Adipose tissue (tissue), 3 donors: ENCODE measurements around the gene CNGB1. TPM values are rescaled to one million over a fixed set of nuclear protein-coding genes. Genes with fewer than 3 reads are reported as not detected.
"Not testable (repeated sequence)": the region's sequence is repeated elsewhere in the genome, so short reads cannot be mapped to it uniquely, and the experiment has no call there.

Source experiments
- H3K27ac ChIP-seq: one replicate; pipeline ENCODE4 v1.5.1; 2013; ENCODE audit warnings: low read depth, low read length
- WGBS, 3 donors: extraction: QIAGEN DNeasy Blood & Tissue Kit; methylation state at CpG; one replicate each; pipeline ENCODE4 v1.1.7; 2013; 5-methylcytosine and 5-hydroxymethylcytosine counted together
- polyA plus RNA-seq, 3 donors: library from polyadenylated mRNA; stranded (reverse); fragments of 200-250 nt; gene quantifications; one replicate each; pipeline ENCODE4 v1.2.3, GENCODE V29; 2013
- donor health status: healthy with polysubstance abuse.
- donor health status: Bipolar disorder and iron deficiency.
- donor health status: healthy.

CNGB1 gene
- polyA plus RNA-seq, 3 donors: under 0.01 to 0.28 TPM; not detected in 1

DNA sequence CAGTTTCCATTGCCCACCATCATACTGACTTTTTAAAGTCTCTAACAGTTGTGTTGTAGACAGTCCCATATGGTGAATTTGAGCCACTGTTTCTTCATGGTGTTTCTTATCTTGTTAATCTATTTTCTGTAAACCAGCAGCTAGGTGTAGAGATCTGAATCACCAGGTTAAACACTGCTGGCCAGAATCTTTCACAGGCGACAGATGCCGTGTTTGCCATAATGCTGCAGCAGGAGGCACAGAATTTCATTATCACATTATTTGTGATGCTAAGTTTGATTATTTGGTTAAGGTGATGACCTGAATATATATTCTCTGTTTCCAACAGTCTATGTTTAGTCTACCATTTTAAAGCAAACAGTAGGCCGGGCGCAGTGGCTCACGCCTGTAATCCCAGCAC, 11.5 kb upstream of the CNGB1 start:
- no peak overlapping the region for H3K27ac ChIP-seq
- WGBS, 3 donors: 82 to 91% (median 82%) methylated on average over 5 of the region's 5 CpGs

DNA sequence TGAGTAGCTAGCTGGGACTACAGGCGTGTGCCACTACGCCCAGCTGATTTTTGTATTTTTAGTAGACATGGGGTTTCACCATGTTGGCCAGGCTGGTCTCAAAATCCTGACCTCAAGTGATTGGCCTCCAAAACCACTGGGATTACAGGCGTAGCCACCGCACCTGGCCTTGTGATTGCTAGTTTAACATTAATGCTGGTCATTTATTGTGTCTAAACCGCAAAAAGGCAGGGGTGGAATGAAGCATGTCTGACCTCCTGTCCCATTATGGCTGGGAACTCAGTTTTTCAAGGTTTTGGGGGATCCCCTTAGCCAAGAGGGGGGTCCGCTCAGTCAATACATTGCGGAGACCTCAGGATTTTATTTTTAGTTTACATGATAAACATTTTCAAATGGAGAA, 10.7 kb upstream of the CNGB1 start:
- 91 to 95% (median 93%) methylated on average over 7 of the region's 7 CpGs for whole genome bisulfite sequencing, 3 donors

DNA sequence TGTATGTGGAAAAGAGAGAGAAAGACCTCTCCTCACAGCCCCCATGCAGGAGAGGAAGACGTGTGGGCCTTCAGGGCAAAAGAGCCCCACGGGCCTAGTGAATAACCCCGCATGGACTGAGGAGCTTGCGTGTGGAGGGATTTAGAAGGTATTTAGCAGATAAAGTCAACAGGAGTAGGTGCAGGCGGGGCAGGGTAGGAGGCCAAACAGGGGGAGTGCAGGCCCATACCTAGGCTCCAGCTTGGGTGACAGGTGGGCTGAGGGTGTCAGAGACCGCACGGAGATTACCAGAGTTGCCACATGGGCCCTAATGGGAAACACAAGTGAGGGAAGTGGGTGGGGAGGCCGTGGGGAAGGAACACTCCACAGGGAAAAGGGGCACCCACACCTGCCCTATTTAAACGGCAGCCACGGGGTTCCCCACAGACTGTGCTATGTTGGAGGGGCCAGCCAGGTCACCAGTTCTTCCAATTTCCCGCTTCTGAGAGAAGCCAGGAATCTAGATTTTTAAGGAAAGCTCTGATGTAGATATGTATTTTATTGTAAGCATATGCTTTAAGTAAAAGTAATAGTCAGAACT, 8.2 kb upstream of the CNGB1 start:
- 84 to 86% (median 84%) methylated on average over 11 of the region's 11 CpGs for WGBS, 3 donors
- H3K27ac ChIP-seq: no peak overlapping the region

More for the DNA sequence above, 10.7 kb upstream of the CNGB1 start:
- no peak overlapping the region for H3K27ac ChIP-seq

DNA sequence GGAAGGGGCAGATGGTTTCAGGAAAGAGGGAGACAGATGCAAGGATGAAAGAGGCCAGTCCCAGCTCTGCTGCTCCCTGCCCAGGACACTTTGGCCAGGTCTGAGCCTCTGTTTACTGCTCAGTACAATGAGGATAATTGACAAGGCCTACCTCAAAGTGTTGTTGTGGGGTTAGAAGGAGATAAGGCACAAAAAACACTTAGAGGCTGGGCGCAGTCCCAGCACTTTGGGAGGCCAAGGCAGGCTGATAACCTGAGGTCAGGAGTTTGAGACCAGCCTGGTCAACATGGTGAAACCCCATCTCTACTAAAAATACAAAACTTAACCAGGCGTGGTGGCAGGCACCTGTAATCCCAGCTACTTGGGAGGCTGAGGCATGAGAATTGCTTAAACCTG, 7.1 kb upstream of the CNGB1 start:
- 92 to 98% (median 95%) methylated on average over 2 of the region's 2 CpGs for WGBS, 3 donors

DNA sequence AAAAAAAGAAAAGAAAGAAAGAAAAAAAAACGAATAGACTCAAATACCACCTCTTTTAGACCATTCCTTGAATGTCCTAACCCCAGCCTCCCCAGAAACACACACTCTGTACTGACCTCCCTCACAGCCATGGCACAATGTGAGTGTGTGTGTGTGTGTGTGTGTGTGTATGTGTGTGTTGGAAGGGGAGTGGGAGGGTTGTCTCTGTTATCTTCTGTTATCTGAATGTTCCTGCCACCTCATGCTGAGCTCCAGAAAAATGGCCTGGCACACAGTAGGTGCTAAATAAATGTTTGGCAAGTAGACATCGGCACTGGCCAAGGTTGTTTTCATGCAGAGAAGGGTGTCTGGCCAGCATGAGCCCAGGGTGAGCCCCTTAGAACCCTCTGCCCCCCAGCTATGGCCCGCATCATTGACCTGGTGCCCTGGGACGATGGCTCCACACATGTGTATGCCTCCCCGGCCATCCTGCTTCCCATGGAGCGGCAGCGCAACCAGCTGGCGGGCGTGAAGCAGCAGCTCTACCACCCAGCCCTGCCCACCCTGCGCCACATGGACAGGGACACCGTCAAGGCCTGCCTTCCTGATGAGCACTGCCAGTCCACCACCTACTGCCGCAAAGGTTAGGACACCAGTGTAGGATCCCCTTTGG, 6.6 kb upstream of the CNGB1 start:
- H3K27ac ChIP-seq: no peak overlapping the region
- 83 to 87% (median 86%) methylated on average over 12 of the region's 12 CpGs for WGBS, 3 donors

More for the DNA sequence above, 7.1 kb upstream of the CNGB1 start:
- H3K27ac ChIP-seq: not testable (repeated sequence)

DNA sequence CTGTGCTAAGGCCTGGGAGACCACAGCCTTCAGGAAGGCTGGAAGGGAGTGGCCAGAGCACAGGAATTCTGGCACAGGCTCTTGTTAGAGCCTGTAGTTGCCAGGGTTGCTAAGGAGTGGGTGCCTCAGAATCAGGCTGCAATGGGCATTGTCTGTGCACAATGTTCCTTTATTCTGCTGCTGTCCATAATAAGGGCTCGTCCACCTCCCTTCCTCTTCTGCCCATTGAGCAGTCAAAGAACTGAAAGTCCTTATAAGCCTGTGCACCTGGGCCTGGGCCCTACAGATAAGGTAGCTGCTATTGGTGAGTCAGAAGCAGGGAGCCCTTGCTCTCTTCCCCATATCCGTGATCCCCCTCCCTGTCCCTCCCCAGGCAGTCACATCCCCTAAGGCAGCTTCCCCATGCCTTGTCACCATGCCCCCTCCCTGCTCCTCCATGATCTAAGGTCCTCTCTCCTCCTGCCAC, 5.4 kb upstream of the CNGB1 start:
- H3K27ac ChIP-seq: no peak overlapping the region
- 57 to 72% (median 68%) methylated on average over 2 of the region's 2 CpGs for WGBS, 3 donors

DNA sequence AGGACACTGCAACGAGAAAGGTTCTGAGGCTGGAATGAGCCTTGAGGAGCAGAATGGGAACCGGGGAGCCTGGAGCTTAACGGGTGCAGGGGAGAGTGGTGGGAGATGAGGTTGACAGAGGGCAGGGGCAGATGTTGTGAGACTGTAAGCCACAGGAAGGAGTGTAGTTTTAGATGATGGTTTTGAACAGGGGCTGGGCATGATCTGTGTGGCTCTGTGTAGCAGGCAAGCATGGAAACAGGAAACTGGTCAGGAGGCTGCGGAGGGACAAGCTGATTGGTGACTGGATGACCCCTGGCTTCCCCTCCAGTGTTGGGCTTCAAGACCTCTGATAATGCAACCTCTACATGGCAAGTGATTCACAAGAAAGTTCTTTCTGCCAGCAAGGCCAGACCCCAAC, 1.4 kb upstream of the CNGB1 start:
- WGBS, 3 donors: 67 to 91% (median 76%) methylated on average over 4 of the region's 4 CpGs

DNA sequence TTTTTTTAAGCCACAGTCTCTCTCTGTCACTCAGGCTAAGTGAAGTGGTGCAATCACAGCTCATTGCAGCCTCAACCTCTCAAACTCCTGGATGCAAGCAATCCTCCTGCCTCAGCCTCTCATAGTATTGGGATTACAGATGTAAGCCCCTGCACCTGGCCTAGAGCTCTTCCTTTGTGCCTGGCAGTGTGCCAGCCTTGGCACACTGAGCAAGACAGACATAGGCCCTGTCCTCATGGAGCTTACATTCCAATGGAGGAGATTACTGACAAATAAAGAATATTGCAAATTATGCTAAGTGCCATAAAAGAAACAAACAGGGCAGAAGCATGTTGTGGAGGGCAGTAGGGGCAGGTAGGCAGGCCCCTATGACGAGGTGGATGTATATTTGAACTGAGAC, 920 bp upstream of the CNGB1 start:
- 73 to 81% (median 81%) methylated on average over 1 of the region's 1 CpG for WGBS, 3 donors
- H3K27ac ChIP-seq: no peak overlapping the region

More for the DNA sequence above, 1.4 kb upstream of the CNGB1 start:
- H3K27ac ChIP-seq: no peak overlapping the region

DNA sequence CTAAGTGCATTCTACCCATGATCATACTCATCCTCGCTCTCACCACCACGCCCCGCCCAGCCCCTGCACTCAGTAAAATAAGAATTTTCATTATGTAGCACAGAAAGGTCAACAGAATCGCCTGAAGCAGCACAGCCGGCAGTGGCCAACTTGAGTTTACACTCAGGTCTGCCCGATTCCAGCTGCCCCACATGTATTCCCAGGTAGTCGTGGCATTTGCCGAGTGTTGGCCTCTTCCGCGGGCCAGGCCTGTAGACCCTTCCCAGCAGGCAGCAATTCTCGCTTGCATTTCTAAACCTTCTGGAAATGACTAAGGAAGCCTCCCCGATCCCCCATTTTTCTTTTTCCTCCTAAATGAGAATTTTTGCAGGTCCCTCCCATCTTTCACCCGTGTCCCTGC, 609 bp downstream of the CNGB1 start:
- H3K27ac ChIP-seq: no peak overlapping the region
- WGBS, 3 donors: 77 to 84% (median 83%) methylated on average over 13 of the region's 13 CpGs

DNA sequence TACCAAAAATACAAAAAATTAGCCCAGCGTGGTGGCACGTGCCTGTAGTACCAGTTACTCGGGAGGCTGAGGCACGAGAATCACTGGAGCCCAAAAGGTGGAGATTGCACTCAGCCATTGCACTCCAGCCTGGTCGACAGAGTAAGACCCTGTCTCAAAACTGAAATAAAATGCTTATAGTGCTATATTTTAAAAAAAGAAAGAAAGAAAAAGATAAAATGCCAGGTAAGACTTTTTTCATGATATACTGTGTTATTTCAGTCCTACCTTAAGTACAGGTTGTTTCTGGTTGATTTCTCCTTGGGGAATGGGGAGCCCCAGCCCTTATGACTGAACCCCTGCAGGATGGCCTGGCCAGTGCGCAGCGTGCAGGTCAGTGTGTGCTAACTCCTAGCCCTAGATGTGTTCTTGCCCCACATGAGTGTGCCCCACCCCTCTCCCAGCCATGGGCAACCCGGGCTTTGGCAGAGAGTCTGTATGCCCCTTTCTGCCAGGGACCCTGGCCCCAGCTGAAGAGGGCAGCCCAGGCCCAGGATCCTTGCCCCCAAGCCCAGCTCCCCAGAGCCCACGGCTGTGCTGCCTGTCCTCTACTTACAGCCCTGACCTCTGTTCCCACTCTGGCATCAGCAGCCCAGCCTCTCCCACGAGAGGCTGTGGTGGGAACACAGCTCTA, 1.3 kb downstream of the CNGB1 start:
- no peak overlapping the region for H3K27ac ChIP-seq
- WGBS, 3 donors: 80 to 87% (median 83%) methylated on average over 10 of the region's 10 CpGs

DNA sequence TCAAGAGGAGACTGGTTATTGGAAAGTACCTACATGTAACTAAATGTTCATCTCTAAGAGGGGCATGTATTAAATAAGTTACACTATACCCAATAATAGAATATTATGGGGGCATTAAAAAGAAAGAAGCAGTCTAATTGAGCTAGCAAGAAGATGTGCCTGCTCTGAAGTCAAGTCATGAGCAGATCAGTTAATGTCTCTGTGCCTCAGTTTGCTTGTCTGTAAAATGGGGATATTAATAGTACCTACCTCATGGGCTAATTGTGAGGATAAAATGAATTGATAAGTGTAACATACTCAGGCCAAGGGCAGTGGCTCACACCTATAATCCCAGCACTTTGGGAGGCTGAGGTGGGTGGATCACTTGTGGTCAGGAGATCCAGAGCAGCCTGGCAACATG, 3.0 kb downstream of the CNGB1 start:
- no peak overlapping the region for H3K27ac ChIP-seq

DNA sequence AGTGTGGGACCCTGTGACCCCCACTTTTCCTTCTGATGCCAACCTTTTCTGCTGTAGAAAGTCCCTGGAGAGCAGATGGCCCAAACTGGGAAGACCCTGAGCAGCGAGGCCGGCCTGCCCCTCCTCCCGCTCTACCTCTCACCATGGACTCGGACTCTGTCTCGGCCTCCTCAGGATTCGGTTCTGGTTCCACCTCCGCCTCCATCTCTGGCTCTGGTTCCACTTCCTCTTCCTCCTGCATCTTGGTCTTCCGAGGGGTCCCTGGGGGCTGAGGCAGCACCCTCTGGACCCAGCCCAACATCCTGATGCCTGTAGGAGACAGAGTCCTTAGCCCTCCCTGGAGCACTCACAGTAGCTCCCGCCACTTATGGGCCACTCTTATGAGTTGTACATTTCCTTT, 3.9 kb downstream of the CNGB1 start:
- WGBS, 3 donors: 78 to 91% (median 80%) methylated on average over 9 of the region's 9 CpGs
- H3K27ac ChIP-seq: no peak overlapping the region

DNA sequence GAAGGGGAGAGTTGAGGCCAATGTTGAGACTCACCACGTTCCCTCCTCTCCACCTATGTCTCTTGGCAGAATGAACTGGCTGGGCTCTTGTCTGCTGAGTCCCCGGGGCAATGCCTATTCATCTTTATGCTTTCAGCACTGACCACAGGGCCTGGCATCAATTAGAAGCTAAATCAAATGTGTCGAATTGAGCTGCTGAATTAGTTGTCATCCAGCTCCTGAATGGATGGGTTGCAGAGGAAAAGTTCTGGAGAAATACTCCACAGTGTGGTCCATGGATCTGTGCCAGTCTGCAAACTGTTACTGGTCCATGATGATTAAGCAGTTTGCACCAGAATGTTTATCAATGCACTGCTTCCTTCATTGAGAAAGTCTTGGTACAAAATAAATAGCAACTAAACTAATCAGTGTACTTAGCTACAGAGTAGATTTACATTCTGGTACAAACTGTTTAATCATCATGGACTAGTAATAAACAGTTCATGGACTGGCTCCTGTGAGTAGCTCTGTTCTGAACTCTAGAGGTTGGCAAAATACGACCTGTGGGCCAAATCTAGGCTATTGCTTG, 4.6 kb downstream of the CNGB1 start:
- WGBS, 3 donors: 37 to 52% (median 37%) methylated on average over 4 of the region's 4 CpGs
- no peak overlapping the region for H3K27ac ChIP-seq

DNA sequence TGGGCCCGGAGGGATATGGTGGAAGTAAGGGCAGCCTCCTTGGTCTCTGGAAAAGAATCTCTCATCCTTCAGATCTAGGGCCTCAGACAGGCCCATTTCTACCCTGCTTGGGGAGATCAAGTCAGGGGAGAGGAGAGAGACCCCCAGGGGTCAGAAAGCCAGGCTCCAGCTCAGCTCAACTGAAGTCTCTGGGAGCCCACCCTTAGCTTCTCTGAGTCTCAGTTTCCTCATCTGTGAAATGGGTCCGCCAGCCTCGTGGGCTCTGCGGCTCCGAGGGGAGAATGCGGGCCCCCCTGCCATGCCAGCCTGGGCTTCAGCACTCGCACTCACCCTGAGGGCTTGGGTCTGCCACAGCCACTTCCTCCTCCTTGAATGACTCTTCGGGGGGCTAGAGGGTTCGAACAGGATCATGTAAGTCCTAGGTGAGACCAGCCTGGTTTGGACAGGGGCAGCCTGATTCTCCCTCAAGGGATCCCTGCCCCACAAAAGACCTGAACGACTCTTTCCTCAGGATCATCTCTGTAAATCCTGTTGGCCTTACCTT, 6.7 kb downstream of the CNGB1 start:
- H3K27ac ChIP-seq: no peak overlapping the region
- 78 to 86% (median 80%) methylated on average over 10 of the region's 10 CpGs for WGBS, 3 donors

DNA sequence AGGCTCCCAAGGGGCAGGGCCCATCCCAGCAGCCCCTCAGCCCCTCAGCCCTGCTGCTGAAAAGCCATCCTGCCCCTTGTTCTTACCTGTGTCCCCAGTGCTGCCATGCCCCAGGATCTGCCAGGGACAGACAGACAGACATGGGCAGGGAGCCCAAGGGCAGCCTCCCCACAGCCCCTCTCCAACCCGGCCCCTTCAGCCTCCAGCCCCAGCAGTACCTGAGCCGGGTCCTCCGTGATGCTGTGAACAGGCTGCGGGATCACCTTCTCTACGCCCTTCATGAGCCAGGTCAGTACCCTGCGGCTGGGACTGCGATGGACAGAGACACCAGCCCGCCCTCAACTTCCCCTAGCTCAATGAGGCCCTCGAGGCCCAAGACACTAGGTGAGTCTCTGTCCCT, 8.2 kb downstream of the CNGB1 start:
- no peak overlapping the region for H3K27ac ChIP-seq
- 73 to 87% (median 76%) methylated on average over 9 of the region's 9 CpGs for WGBS, 3 donors

DNA sequence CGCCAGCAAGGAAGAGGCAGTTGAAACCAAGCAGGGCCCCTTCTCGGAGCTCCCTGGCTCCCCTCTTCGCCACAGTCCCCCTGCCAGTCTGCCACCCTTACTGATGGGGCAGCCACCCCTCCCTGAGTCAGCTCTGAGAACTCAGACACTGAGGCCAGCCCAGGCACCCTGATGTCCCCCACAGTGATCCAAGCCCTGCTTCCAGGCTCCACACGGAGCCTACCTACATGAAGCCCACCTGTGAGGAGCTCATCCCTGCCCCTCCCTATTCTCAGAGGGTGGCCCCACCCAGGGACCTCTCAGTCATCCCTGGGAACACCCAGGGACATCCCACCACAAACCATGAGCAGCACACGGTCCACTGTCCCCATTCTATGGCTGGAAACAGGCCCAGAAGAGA, 8.9 kb downstream of the CNGB1 start:
- 71 to 74% (median 73%) methylated on average over 5 of the region's 5 CpGs for WGBS, 3 donors
- H3K27ac ChIP-seq: no peak overlapping the region

DNA sequence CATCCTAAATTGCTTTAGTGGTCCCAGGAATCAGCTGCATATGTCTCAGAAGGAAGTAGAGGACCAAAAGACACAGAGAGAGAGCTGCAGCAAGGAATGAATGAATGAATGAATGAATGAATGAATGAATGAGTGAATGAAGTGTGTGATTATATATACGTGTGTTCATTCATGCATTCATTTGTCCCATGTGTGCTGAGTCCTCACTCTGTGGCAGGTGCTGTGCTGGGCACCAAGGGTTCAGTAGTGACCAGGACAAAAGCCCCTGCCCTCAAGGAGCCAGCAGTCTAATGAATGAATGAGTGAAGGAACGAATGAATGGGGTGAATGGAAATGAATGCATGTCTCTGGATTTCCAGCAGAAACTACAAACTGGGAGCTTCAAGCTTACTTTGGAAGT, 9.4 kb downstream of the CNGB1 start:
- 58 to 75% (median 60%) methylated on average over 2 of the region's 2 CpGs for WGBS, 3 donors
- no peak overlapping the region for H3K27ac ChIP-seq

DNA sequence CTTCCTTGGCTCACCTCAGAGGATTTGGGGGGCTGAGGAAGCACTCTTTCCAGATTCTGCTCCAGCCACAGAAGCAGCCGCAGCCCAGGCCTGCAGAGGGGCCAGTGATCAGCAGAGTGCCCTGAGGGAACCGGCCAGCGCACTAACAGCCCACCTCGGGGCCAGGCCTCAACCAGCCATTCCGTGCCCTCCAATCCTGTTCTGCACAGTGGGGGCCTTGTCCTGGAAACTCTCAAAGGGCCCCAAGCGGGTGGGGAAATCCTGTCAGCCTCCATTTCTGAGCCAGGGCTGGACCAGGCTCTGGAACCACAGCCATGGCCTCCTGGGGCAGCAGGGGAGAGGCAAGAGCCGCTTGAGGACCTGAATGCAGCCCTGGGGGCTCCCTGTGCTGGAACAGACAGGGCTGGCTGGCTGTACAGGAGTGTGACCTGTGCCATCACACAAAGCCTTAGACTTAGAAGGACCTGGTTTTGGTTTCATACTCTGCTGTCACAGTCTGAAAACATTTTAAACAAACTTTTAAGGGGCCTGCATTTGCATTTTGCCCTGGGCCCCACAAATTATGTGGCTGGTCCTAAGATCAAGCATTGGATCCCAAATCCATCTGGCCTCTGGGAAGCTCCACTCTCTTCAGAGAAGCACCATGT, 10.0 kb downstream of the CNGB1 start:
- 88 to 93% (median 89%) methylated on average over 7 of the region's 7 CpGs for WGBS, 3 donors
- H3K27ac ChIP-seq: no peak overlapping the region

DNA sequence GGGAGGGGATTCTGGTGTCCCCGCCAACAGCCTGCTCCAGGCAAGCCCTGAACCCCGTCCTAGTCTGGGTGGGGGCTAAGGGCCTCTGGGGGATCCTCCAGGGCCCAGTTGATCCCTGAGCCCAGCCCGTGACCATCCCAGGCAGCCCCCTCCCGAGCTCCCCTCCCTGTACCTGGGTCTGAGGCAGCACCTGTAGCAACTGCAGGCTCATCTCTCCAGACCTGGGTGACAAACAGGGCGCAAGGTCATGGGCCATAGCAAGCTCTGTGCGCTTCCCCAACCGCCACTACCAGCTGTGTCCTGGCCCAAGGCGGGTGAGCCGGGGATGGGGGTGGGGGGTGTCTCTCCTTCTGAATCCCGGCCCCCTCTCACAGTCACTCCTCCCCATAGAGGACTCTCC, 10.6 kb downstream of the CNGB1 start:
- H3K27ac ChIP-seq: no peak overlapping the region
- WGBS, 3 donors: 78 to 88% (median 83%) methylated on average over 10 of the region's 10 CpGs
